AG04449 (cell line): ENCODE data around the gene ACKR4.
A peak's percentile ranks its signal among the peaks of the same experiment; 100 is the strongest.

Experiments
- CTCF ChIA-PET: fragments of 350-600 bp; formaldehyde crosslinking; extraction: SDS; loops from one replicate; lab custom pipeline; 2021; ENCODE audit warnings: antibody characterized with exemption; lab: Yijun Ruan, JAX
- POLR2A ChIA-PET: fragments of 400-600, 350-600 bp; formaldehyde crosslinking; extraction: SDS; loops from one replicate; lab custom pipeline; 2020; ENCODE audit warnings: antibody characterized with exemption, inconsistent platforms; lab: Yijun Ruan, JAX
- DNase-seq: peaks from one replicate; pipeline ENCODE4 v3.0.0-alpha.2; 2010; ENCODE audit warnings: low read depth, low spot score
- H3K4me3 ChIP-seq: 2 replicates; pipeline ENCODE4 v1.5.1; 2011; ENCODE audit warnings: low read depth, mild to moderate bottlenecking, control low read depth, low read length
- CTCF ChIP-seq: IDR thresholded peaks from one replicate; pipeline ENCODE4 v1.5.1; 2011; ENCODE audit warnings: mild to moderate bottlenecking, moderate library complexity, low read length, control low read depth, inconsistent platforms; ENCODE audit not compliant: insufficient read depth; ENCODE audit errors: missing control alignments

Gene ACKR4

GRCh38 chr3:132592216-132592615 is 4.9 kb upstream of the ACKR4 start:
- no peak for TF ChIP-seq CTCF
- POLR2A ChIA-PET: no interaction called here
- DNase-seq: no peak
- CTCF ChIA-PET: interaction anchor here (1.6 kb wide), 1 partner anchor 50 kb away, joined by 5 read pairs; no protein-coding TSS in a partner anchor
- no peak overlapping the region for H3K4me3 ChIP-seq

DNA sequence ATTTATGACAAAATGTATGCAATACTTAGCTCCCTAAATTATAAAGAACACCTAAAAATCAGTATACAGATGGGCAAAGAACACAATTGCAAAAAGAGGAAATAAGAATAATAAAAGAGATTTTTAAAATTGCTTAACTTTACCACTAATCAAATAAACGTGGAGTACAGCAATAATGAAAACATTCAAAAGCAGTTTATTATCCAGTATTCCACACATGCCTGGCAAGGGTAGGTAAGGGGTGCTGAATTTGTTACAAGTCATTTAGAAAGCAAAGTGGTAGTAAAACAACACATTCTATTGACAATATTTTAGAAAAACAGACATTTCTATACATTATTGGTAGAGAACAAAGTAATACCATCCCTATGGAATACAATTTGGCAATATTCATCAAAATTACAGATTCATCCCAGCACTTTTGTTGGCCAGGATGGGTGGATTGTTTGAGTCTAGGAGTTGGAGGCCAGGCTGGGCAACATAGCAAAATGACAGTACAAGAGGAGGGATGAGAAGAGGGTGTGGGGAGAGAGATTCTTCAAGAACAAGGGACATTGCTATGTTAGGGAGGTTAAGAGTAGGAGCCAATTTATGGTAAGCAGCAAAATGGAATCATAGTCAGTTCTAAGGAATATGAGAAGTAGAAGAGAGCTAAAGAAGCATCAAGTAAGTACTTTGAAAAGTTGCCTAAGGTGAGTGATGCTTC is 3.7 kb upstream of the ACKR4 start:
- ChIA-PET POLR2A (no interaction called here), CTCF (interaction anchor here (0.7 to 2.2 kb wide), 2 partner anchors 50 to 58 kb away, joined by 3 to 8 read pairs; no protein-coding TSS in a partner anchor)
- no peak for DNase-seq
- no peak for TF ChIP-seq CTCF
- H3K4me3 ChIP-seq: no peak overlapping the region

GRCh38 chr3:132593947-132594323 is 3.1 kb upstream of the ACKR4 start:
- ChIA-PET POLR2A (no interaction called here), CTCF (interaction anchor here (0.7 to 2.2 kb wide), 2 partner anchors 50 to 59 kb away, joined by 3 to 8 read pairs; no protein-coding TSS in a partner anchor)
- no peak overlapping the region for H3K4me3 ChIP-seq
- TF ChIP-seq CTCF: no peak
- DNase-seq: peak; percentile 49

DNA sequence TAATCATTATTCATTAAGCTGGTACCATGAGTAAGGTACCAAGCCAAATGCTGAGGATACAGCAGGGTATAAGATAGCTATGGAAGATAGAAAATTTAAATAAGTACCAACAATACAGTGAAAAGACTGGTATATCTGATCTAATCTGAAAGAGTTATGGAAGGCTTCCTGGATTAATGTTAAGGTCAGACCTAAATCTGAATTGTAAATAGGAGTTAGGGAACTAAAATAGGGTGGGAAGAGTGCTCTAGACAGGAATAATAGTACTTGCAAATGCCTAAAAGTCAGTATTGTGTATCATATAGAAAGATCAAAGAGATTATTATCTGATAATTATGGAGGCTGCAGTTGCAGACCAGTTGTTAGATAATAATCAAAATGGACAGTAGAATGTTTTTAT is 2.6 kb upstream of the ACKR4 start:
- CTCF ChIA-PET: interaction anchor here (0.7 to 2.2 kb wide), 3 partner anchors 51 to 59 kb away, joined by 3 to 8 read pairs (median 3); no protein-coding TSS in a partner anchor
- POLR2A ChIA-PET: interaction anchor here (0.7 kb wide), 1 partner anchor 12 kb away, joined by 3 read pairs; no protein-coding TSS in a partner anchor
- TF ChIP-seq CTCF: no peak

DNA sequence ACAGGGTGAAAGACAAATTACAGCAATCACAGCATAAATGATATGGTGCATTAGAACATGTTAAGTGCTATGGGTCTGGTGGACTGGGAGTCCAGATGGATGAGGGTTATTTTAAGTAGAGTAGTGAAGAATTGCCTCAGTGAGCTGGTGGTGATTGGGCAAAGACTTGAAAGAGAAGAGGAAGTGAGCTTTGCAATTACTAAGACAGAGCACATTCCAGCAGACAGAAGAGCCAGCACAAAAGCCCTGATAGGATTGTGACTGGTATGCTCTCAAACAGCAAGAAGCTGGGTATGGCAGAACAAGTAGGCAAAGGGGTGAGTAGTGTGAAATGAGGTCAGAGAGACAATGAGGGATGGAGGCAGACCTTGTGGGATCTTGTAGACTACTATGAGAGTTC is 2.1 kb upstream of the ACKR4 start:
- CTCF ChIA-PET: interaction anchor here (1.1 to 2.2 kb wide), 3 partner anchors 44 to 60 kb away, joined by 3 to 8 read pairs (median 3); no protein-coding TSS in a partner anchor
- TF ChIP-seq CTCF: no peak
- H3K4me3 ChIP-seq: no peak overlapping the region
- POLR2A ChIA-PET: interaction anchor here (0.7 kb wide), 1 partner anchor 11 kb away, joined by 3 read pairs; no protein-coding TSS in a partner anchor
- DNase-seq: peak; percentile 59

More for the DNA sequence above, 2.6 kb upstream of the ACKR4 start:
- DNase-seq: no peak
- H3K4me3 ChIP-seq: no peak overlapping the region

DNA sequence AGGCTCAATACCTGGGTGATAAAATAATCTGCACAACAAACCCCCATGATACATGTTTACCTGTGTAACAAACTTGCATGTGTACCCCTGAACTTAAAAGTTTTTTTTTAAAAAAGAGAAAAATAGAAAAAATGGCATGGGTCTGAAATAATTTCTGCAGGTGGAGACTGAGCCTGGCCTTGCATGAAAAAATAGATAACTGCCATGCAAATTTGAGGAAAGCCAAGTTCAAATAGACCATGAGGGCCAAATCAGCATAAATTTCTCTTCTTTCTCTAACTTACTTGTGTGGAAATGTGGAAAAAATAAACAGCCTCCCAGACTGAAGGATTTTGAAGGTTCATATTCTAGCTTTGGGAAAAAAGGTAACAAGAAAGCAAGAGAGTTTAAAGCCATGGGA is 744 bp upstream of the ACKR4 start:
- TF ChIP-seq CTCF: no peak
- CTCF ChIA-PET: no interaction called here
- POLR2A ChIA-PET: no interaction called here
- H3K4me3 ChIP-seq: no peak overlapping the region
- no peak for DNase-seq
